ENCODE data around the gene RANBP17. TPM values are rescaled to one million over a fixed set of nuclear protein-coding genes. Genes with fewer than 3 reads are reported as not detected.
"Not testable (repeated sequence)": the region's sequence is repeated elsewhere in the genome, so short reads cannot be mapped to it uniquely, and the experiment has no call there.

RANBP17 gene
- total and polyA plus RNA-seq, 2 of the 4 experiments (the other 2 are of a cell fraction) = 8.2 to 29.0 TPM

DNA sequence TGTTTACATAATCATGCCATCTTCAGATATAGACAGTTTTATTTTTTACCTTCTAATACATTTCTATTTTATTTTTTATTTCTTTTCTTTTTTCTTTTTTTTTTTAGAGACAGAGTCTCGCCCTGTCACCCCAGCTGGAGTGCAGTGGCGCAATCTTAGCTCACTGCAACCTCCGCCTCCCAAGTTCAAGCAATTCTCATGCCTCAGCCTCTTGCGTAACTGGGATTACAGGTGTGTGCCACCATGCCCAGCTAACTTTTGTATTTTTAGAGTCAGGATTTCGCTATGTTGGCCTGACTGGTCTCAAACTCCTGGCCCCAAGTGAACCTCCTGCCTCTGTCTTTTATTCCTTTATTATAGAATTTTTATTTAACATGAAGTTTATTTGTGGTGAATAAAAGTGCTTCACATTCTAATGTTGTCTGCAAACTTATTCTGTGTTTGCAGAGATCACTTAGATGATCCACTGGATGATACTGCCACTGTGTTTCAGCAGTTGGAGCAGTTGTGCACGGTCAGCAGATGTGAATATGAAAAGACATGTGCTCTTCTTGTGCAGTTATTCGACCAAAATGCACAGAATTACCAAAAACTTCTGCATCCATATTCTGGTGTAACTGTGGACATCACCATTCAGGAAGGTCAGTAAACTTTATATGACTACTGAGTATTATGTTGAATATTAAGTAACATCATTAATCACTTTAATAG, 62.2 kb downstream of the RANBP17 start:
- CTCF ChIA-PET = no interaction called here
- in situ Hi-C loops (cut with MboI; ENCODE audit: low sequenced_read_pairs) = no loop called here

GRCh38 chr5:170935534-170936218, 73.9 kb downstream of the RANBP17 start:
- dilution Hi-C loops (cut with HindIII; ENCODE audit: low sequenced_read_pairs, unreplicated experiment); POLR2A ChIA-PET (ENCODE audit: unreplicated experiment); H3K9me3 ChIP-seq (ENCODE audit: control insufficient read depth, insufficient read depth, low read length): not testable (repeated sequence)

More for the DNA sequence above, 62.2 kb downstream of the RANBP17 start:
- no peak overlapping the region for H4K8ac ChIP-seq (ENCODE audit: low read depth in 2 of 2, low read length in 2 of 2)
- no peaks in the 10 kb centered on the region; a peak in 2 of 4 replicates for H3K79me1 ChIP-seq (ENCODE audit: low read depth in 1 of 2, low read length in 2 of 2)
- H3K4me2 ChIP-seq (ENCODE audit: low read depth, low read length) = no peak overlapping the region
- H2BK5ac ChIP-seq (ENCODE audit: low read depth, low read length, poor library complexity, severe bottlenecking) = no peak overlapping the region
- H3K9me3 ChIP-seq (ENCODE audit: control insufficient read depth, insufficient read depth, low read length) = no peaks in the 10 kb centered on the region
- no peak overlapping the region for H2BK20ac ChIP-seq (ENCODE audit: low read depth, low read length)
- no peak overlapping the region for H2BK15ac ChIP-seq (ENCODE audit: low read depth, low read length)
- H2BK120ac ChIP-seq (ENCODE audit: low read depth, low read length) = no peak overlapping the region
- dilution Hi-C loops (cut with HindIII; ENCODE audit: low sequenced_read_pairs, unreplicated experiment) (no loop called here), intact Hi-C loops (cut with micrococcal nuclease) (no loop called here)
- H2AFZ ChIP-seq (replicated peaks; ENCODE audit: low read length, poor library complexity) = no peak overlapping the region
- H3K9ac ChIP-seq (ENCODE audit: low read depth, low read length) = no peak overlapping the region
- no peak overlapping the region for H3K4ac ChIP-seq (ENCODE audit: low read depth, low read length)
- no peak overlapping the region for H3K27ac ChIP-seq (ENCODE audit: insufficient read depth, low read length)
- H4K5ac ChIP-seq (ENCODE audit: low read depth, low read length) = no peak overlapping the region
- H2AK9ac ChIP-seq (replicated peaks; ENCODE audit: low read depth, low read length, poor library complexity) = no peak overlapping the region
- no peak overlapping the region for H3K14ac ChIP-seq (replicated peaks; ENCODE audit: low read depth, low read length)
- DNase-seq = no peak
- no TSS peak for BruUV-seq (replicated peaks)
- H3K27me3 ChIP-seq (ENCODE audit: control insufficient read depth, insufficient read depth, low read length) = no peaks in the 10 kb centered on the region
- no peaks in the 10 kb centered on the region for H4K20me1 ChIP-seq (ENCODE audit: insufficient read depth, low read length)
- no peak overlapping the region for H4K91ac ChIP-seq (ENCODE audit: insufficient read depth, low read depth, low read length)
- no peak for ATAC-seq (ENCODE audit: low read depth)
- no peaks in the 10 kb centered on the region for H3K9me1 ChIP-seq (ENCODE audit: insufficient read depth, low read length)
- no peak overlapping the region for H3K56ac ChIP-seq (ENCODE audit: extremely low read depth, insufficient read depth, low read length)
- H3K4me3 ChIP-seq (ENCODE audit: insufficient read depth, low read depth, low read length) = no peak overlapping the region
- no peaks in the 10 kb centered on the region; the same call in 1 of the 2 replicates for H3K36me3 ChIP-seq (ENCODE audit: control insufficient read depth, insufficient read depth, low read length)
- POLR2A ChIA-PET (ENCODE audit: unreplicated experiment) = no interaction called here
- no peak overlapping the region for H3K18ac ChIP-seq (ENCODE audit: low read depth, low read length)
- 0 out of 2 replicates have a peak, but pooled peaks have one; percentile 16 for TF ChIP-seq CEBPB (IDR thresholded peaks at IDR 0.05; ENCODE audit: low read depth, low read length)
- TF ChIP-seq, protein P1, sequence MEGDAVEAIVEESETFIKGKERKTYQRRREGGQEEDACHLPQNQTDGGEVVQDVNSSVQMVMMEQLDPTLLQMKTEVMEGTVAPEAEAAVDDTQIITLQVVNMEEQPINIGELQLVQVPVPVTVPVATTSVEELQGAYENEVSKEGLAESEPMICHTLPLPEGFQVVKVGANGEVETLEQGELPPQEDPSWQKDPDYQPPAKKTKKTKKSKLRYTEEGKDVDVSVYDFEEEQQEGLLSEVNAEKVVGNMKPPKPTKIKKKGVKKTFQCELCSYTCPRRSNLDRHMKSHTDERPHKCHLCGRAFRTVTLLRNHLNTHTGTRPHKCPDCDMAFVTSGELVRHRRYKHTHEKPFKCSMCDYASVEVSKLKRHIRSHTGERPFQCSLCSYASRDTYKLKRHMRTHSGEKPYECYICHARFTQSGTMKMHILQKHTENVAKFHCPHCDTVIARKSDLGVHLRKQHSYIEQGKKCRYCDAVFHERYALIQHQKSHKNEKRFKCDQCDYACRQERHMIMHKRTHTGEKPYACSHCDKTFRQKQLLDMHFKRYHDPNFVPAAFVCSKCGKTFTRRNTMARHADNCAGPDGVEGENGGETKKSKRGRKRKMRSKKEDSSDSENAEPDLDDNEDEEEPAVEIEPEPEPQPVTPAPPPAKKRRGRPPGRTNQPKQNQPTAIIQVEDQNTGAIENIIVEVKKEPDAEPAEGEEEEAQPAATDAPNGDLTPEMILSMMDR (conservative IDR thresholded peaks at IDR 0.05; ENCODE audit: low read depth, low read length) = no peak
- TF ChIP-seq NFE2L2 (IDR thresholded peaks at IDR 0.05; ENCODE audit: low read depth, low read length) = no peak
- peak; percentile 76 for TF ChIP-seq MAFK (IDR thresholded peaks at IDR 0.05; ENCODE audit: low read depth, low read length)
- H3K4me1 ChIP-seq (ENCODE audit: control insufficient read depth, insufficient read depth, low read length) = no peaks in the 10 kb centered on the region
- no CpG with 5 or more reads among the region's 7 CpGs for WGBS, 2 experiments (ENCODE audit: extremely low coverage in 2 of 2, insufficient read length in 1 of 2)
- H3K23ac ChIP-seq (ENCODE audit: low read depth, low read length) = no peak overlapping the region
- no peak overlapping the region for H2AK5ac ChIP-seq (ENCODE audit: low read depth, low read length)

More at GRCh38 chr5:170935534-170936218, 73.9 kb downstream of the RANBP17 start:
- BruUV-seq (replicated peaks); H2AFZ ChIP-seq (replicated peaks; ENCODE audit: low read length, poor library complexity); H3K4ac ChIP-seq (ENCODE audit: low read depth, low read length); H2BK20ac ChIP-seq (ENCODE audit: low read depth, low read length); H3K18ac ChIP-seq (ENCODE audit: low read depth, low read length); H2BK120ac ChIP-seq (ENCODE audit: low read depth, low read length); H3K23ac ChIP-seq (ENCODE audit: low read depth, low read length); H3K56ac ChIP-seq (ENCODE audit: extremely low read depth, insufficient read depth, low read length); H4K20me1 ChIP-seq (ENCODE audit: insufficient read depth, low read length); in situ Hi-C loops (cut with MboI; ENCODE audit: low sequenced_read_pairs); H3K79me1 ChIP-seq (ENCODE audit: low read depth in 1 of 2, low read length in 2 of 2); H3K9me1 ChIP-seq (ENCODE audit: insufficient read depth, low read length); H4K91ac ChIP-seq (ENCODE audit: insufficient read depth, low read depth, low read length); H4K8ac ChIP-seq (ENCODE audit: low read depth in 2 of 2, low read length in 2 of 2); H3K36me3 ChIP-seq (ENCODE audit: control insufficient read depth, insufficient read depth, low read length); H3K27ac ChIP-seq (ENCODE audit: insufficient read depth, low read length); H3K4me3 ChIP-seq (ENCODE audit: insufficient read depth, low read depth, low read length); H2BK5ac ChIP-seq (ENCODE audit: low read depth, low read length, poor library complexity, severe bottlenecking); CTCF ChIA-PET; H2AK5ac ChIP-seq (ENCODE audit: low read depth, low read length); H2BK15ac ChIP-seq (ENCODE audit: low read depth, low read length); H4K5ac ChIP-seq (ENCODE audit: low read depth, low read length); H2AK9ac ChIP-seq (replicated peaks; ENCODE audit: low read depth, low read length, poor library complexity); H3K4me1 ChIP-seq (ENCODE audit: control insufficient read depth, insufficient read depth, low read length); H3K4me2 ChIP-seq (ENCODE audit: low read depth, low read length); DNase-seq; H3K14ac ChIP-seq (replicated peaks; ENCODE audit: low read depth, low read length); H3K9ac ChIP-seq (ENCODE audit: low read depth, low read length); H3K27me3 ChIP-seq (ENCODE audit: control insufficient read depth, insufficient read depth, low read length); ATAC-seq (ENCODE audit: low read depth): not testable (repeated sequence)
- 95% methylated on average over 10 of the region's 18 CpGs; no CpG with 5 or more reads in 1 of the 2 experiments for WGBS, 2 experiments (ENCODE audit: extremely low coverage in 2 of 2, insufficient read length in 1 of 2)
- intact Hi-C loops (cut with micrococcal nuclease) = loop anchor here (5.0 kb wide), 1 partner anchor 37 kb away; no protein-coding TSS in a partner anchor

Measured in IMR-90 (cell line).